NCI-H1105 (cell line): ENCODE results near the gene MED9.
"Not testable (repeated sequence)": the region's sequence is repeated elsewhere in the genome, so short reads cannot be mapped to it uniquely, and the experiment has no call there.

Source experiments
- DNase-seq: peaks from one replicate; lab custom pipeline; 2025; lab: John Stamatoyannopoulos, UW

The MED9 gene

GRCh38 chr17:17455173-17455572 is 21.6 kb upstream of the MED9 start:
- DNase-seq = no peak

- DNase-seq = no peak
These were observed 20.5 kb upstream of the MED9 start for GRCh38 chr17:17456251-17456650.

GRCh38 chr17:17457680-17458079 is 19.1 kb upstream of the MED9 start:
- no peak for DNase-seq

- DNase-seq = no peak
These were observed 16.8 kb upstream of the MED9 start for GRCh38 chr17:17460038-17460437.

DNA sequence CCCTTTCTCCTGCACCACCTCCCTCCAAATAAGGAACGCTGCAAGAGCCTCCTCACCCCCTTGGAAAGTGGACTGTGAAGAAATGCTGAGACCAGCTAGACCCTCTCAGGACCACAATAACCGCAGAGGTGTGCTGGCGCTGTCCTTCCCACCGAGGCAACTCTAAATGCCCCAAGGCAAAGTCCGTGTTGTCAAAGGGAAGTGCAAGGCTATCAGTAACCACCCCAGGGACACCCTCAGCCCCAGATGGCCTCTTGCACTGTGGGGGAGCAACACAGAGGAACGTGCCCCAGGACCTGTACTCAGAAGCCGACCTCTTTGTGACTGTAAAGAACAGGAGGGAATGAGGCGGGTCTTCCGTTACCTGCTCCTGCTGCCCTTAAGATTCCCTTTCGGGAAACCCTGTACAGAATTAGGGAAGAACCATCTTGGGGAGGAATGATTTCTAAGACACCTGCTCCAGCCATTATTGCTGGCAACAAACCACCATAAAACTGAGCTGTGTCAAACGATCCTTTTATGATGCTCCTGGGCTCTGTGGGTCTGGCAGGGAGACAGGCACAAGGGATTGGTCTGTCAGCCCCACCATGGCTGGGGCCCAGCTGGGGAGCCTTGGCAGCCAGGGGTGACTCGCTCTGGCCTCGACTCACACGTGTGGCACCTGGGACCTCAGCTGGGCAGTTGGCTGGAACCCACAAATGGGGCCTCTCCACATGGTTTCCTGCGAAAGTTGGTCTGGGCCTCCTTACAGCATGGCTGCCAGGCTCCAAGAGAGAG is 14.6 kb upstream of the MED9 start:
- no peak for DNase-seq

- no peak for DNase-seq
These were observed 13.0 kb upstream of the MED9 start for GRCh38 chr17:17463821-17464220.

DNA sequence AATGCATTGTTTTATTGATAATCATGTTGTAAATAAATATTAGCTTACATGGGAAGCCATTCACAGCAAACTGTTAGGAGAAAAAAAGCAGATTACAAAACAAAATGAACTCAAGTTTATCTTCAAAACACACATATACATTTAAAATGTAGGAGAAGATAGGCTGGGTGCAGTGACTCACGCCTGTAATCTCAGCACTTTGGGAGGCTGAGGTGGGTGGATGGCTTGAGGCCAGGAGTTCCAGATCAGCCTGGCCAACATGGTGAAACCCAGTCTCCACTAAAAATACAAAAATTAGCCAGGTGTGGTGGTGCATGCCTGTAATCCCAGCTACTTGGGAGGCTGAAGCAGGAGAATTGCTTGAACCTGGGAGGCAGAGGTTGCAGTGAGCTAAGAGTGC is 10.9 kb upstream of the MED9 start:
- not testable (repeated sequence) for DNase-seq

GRCh38 chr17:17466511-17466910 is 10.3 kb upstream of the MED9 start:
- DNase-seq = no peak

DNA sequence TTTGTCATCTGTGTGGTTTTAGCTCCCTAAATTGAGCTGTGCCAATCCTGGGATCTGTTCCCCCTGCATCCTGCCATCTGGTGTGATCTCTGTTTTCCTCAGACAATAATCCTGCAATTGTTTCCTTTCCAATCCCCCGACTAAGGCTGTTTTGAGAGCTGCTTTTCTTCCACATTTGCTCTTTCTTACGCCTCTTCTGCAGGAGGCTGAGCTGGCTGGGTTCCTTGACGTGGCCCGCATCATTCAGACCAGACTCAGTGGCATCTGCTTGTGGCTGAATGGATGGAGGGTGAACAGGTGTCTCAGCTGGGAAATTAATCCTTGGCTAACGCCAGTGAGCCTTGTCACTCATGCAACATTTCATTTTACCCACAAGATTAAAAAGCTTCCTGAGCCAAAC is 9.8 kb upstream of the MED9 start:
- no peak for DNase-seq

GRCh38 chr17:17467720-17468119 is 9.1 kb upstream of the MED9 start:
- no peak for DNase-seq

DNA sequence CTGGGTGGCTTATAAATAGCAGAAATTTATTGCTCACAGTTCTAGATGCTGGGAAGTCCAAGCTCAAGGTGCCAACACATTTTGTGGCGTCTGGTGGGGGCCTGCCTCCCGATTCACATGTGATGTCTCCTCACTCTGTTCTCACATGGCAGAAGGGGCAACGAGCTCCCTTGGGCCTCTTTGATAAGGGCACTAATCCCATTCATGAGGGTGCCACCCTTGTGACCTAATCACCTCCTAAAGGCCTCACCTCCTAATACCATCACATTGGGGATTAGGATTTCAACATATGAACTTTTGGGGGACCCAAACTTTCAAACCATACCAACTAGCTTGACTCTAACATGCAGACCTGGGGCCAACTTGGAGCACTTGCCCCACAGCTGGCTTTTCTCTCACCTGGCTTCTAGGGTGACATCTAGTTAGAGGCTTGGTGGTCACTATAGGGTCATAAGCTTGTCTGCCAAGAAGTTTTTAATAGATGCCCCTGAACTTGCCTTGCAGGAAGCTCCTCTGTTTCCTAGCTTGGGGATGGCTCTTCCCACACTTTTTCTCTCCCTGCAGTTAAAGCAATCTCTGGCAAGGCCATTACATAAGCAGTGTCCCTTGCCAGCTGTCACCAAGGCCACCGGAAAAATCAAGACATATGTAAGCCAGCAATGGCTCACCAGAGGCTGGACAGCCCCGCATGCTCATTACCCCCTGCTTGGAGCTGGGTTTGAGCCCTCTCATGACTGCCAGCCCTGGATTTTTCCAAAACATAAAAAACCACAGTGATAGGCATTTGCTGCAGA is 8.4 kb upstream of the MED9 start:
- DNase-seq = no peak

DNA sequence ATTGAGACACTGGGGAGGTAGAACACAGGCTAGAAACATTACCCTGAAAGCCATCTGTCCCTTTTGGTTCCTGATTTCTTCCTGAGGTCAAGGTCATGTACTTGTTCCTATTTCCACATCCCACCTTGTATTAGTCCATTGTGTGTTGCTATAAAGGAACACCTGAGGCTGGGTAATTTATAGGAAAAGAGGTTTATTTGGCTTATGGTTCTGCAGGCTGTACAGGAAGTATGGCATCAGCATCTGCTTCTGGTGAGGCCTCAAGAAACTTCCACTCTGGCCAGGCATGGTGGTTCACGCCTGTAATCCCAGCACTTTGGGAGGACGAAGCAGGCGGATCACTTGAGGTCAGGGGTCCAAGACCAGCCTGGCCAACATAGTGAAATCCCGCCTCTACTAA is 7.4 kb upstream of the MED9 start:
- DNase-seq = no peak

DNA sequence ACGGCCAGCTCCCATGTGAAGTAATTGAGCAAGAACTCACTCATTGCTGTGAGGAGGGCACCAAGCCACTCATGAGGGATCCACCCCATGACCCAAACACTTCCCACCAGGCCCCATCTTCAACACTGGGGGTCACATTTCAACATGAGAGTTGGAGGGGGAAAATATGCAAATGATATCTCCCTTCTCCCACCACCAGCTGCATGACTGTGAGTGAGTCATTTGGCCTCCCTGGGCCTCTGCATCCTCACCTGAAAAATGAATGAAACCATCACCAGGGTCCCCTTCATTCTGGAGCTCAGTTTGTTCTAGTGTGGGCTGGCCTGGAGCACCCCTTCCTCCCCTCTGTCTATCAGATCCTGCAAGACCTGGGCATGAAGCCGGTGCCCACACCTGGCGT is 6.8 kb upstream of the MED9 start:
- DNase-seq = no peak

- no peak for DNase-seq
These were observed 4.4 kb upstream of the MED9 start for GRCh38 chr17:17472333-17472920.

- DNase-seq = no peak
These were observed 2.5 kb upstream of the MED9 start for GRCh38 chr17:17474341-17474740.

- no peak for DNase-seq
These were observed 2.4 kb downstream of the MED9 start for GRCh38 chr17:17479209-17479608.

- DNase-seq = no peak
These were observed 3.9 kb downstream of the MED9 start for GRCh38 chr17:17480593-17481148.

DNA sequence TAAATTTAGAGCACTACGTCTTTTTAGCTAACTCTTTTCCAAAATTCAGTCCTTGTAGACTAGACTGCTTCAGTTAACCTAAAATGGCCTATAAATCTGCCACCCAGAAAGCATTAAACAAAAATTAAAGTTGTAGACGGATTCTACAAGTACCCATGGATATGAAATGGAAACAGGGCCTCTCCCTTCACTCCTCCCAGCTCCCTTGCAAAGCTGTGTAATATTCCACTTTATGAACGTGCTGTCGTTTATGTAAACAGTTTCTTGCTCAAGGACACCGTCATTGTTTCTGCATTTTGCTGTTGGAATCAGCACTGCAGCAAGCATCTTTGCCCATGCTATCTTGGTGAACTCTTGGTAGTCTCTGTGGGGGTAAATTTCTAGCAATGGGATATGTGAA is 5.1 kb downstream of the MED9 start:
- DNase-seq = no peak

DNA sequence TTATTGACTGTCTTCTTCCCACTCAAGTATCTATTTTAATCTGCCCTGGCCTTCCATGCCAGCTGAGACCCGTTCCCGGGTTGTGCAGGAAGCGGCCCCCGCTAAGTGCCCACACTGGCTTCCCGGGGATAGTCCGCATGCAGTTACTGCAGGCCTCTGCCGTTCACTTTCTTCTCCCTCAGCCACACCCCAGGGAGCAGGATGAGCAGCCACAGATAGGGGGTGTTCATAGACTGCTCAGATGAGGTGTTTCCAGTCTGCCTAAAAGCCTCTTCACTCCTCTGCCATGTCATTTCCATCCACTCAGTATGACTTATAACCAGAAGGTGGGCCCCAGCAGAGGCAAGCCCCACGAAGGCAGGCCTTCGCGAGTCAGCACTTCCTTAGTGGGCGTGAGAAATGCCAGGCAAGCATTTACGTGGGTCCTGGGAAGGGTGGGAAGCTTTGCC is 7.7 kb downstream of the MED9 start:
- DNase-seq = no peak

DNA sequence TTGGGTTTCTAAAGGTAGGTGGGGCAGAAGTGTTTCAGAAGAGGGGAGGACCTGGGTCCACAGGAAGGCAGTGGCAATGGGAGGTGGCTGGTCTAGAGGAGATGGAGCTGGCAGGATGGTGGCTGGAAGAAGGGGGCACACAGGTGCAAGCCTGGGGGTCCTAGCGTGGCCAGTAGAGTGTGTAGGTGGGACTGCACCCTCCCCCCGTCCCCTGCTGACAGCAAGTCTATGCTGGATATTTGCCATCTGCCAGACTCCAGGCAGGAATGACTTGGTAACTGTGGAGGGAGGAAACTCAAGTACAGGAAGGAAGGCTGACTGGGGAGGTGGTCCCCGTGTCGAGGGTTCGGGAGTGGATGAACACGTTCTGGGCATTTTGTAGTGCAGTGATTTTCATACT is 8.6 kb downstream of the MED9 start:
- no peak for DNase-seq

GRCh38 chr17:17486416-17486815 is 9.6 kb downstream of the MED9 start:
- not testable (repeated sequence) for DNase-seq

- DNase-seq = no peak
These were observed 11.2 kb downstream of the MED9 start for GRCh38 chr17:17487998-17488397.

DNA sequence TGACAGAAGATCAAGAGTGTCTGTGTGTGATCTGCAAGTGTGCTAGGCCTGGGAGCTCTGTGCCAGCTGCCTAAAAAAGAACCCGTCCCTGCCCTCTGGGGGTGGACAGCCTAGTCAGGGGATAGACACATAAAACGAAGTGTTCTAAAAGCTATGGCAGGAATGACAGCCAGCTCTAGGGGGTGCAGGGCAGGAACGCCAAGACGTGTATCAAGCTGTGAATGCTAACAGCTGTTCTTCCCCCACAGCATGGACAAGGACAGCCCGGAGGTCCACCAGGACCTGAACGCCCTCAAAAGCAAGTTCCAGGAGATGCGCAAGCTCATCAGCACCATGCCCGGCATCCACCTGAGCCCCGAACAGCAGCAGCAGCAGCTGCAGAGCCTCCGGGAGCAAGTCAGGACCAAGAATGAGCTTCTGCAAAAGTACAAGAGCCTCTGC is 14.3 kb downstream of the MED9 start:
- no peak for DNase-seq
